ENCODE results near the gene RBCK1. TPM values are rescaled to one million over a fixed set of nuclear protein-coding genes. Genes with fewer than 3 reads are reported as not detected.
"Not testable (repeated sequence)": the region's sequence is repeated elsewhere in the genome, so short reads cannot be mapped to it uniquely, and the experiment has no call there.

The RBCK1 gene
- total RNA-seq, 2 donors from 2014 or later = 41.6 to 43.5 TPM

- DNase-seq; ATAC-seq; intact Hi-C loops (cut with DNase I): not testable (repeated sequence)
These were observed 14.8 kb upstream of the RBCK1 start for GRCh38 chr20:393296-393695.

GRCh38 chr20:396252-396618, 11.9 kb upstream of the RBCK1 start:
- no peak for DNase-seq
- intact Hi-C loops (cut with DNase I) = no loop called here
- no peak for ATAC-seq

- DNase-seq = no peak
- peak in 1 of 2 donors; percentile 30 for ATAC-seq
These were observed 11.3 kb upstream of the RBCK1 start for GRCh38 chr20:396619-397431.

GRCh38 chr20:397432-398237, 10.5 kb upstream of the RBCK1 start:
- intact Hi-C loops (cut with DNase I) = no loop called here
- DNase-seq (no peak), ATAC-seq (no peak)

More at GRCh38 chr20:396619-397431, 11.3 kb upstream of the RBCK1 start:
- intact Hi-C loops (cut with DNase I) = no loop called here

- intact Hi-C loops (cut with DNase I) = no loop called here
- no peak for ATAC-seq
- DNase-seq = no peak
These were observed 8.9 kb upstream of the RBCK1 start for GRCh38 chr20:399182-399707.

- ATAC-seq = no peak
- no peak for DNase-seq
- intact Hi-C loops (cut with DNase I) = loop anchor here in 1 of 2 donors (10.0 kb wide), 1 partner anchor 45 kb away; no protein-coding TSS in a partner anchor
These were observed 8.0 kb upstream of the RBCK1 start for GRCh38 chr20:400128-400453.

GRCh38 chr20:400454-401275, 7.4 kb upstream of the RBCK1 start:
- ATAC-seq (no peak), DNase-seq (no peak)
- intact Hi-C loops (cut with DNase I) = loop anchor here in 1 of 2 donors (10.0 kb wide), 1 partner anchor 46 kb away; no protein-coding TSS in a partner anchor

GRCh38 chr20:401682-402495, 6.2 kb upstream of the RBCK1 start:
- intact Hi-C loops (cut with DNase I) = loop anchor here in 1 of 2 donors (10.0 kb wide), 1 partner anchor 47 kb away; no protein-coding TSS in a partner anchor
- no peak for ATAC-seq
- no peak for DNase-seq

GRCh38 chr20:402496-402885, 5.6 kb upstream of the RBCK1 start:
- no peak for DNase-seq
- intact Hi-C loops (cut with DNase I) = loop anchor here in 1 of 2 donors (10.0 kb wide), 1 partner anchor 48 kb away; no protein-coding TSS in a partner anchor
- no peak for ATAC-seq

- no peak for ATAC-seq
- DNase-seq = no peak
- intact Hi-C loops (cut with DNase I) = loop anchor here in 1 of 2 donors (10.0 kb wide), 1 partner anchor 48 kb away; no protein-coding TSS in a partner anchor
These were observed 5.1 kb upstream of the RBCK1 start for GRCh38 chr20:402898-403581.

GRCh38 chr20:403582-403957, 4.5 kb upstream of the RBCK1 start:
- ATAC-seq (no peak), DNase-seq (no peak)
- intact Hi-C loops (cut with DNase I) = loop anchor here in 1 of 2 donors (10.0 kb wide), 1 partner anchor 49 kb away; no protein-coding TSS in a partner anchor

GRCh38 chr20:404088-404487, 4.0 kb upstream of the RBCK1 start:
- no peak for ATAC-seq
- no peak for DNase-seq
- intact Hi-C loops (cut with DNase I) = loop anchor here in 1 of 2 donors (10.0 kb wide), 1 partner anchor 49 kb away; no protein-coding TSS in a partner anchor

- no peak for DNase-seq
- intact Hi-C loops (cut with DNase I) = loop anchor here in 1 of 2 donors (10.0 kb wide), 1 partner anchor 52 kb away; no protein-coding TSS in a partner anchor
- no peak for ATAC-seq
These were observed 1.6 kb upstream of the RBCK1 start for GRCh38 chr20:406200-407132.

- intact Hi-C loops (cut with DNase I) = loop anchor here in 1 of 2 donors (10.0 kb wide), 1 partner anchor 53 kb away; no protein-coding TSS in a partner anchor
- DNase-seq (peak; percentile 83), ATAC-seq (peak; percentile 62 to 75)
These were observed 756 bp upstream of the RBCK1 start for GRCh38 chr20:407133-407952.
